ENCODE measurements around the gene PDRG1.

The PDRG1 gene

GRCh38 chr20:31975874-31976273, 24.0 kb upstream of the PDRG1 start:
- no peak overlapping the region for H3K4me3 ChIP-seq (ENCODE audit: insufficient read length, low read depth)
- no peak for DNase-seq (ENCODE audit: low read depth, low spot score)
- H3K36me3 ChIP-seq (ENCODE audit: insufficient read depth, insufficient read length, low read length): no peaks in the 10 kb centered on the region
- peaks cover 5% of the 10 kb centered on the region for H3K4me1 ChIP-seq (ENCODE audit: insufficient read depth, insufficient read length)
- H3K9ac ChIP-seq (ENCODE audit: insufficient read length, low read depth): no peak overlapping the region
- H3K27me3 ChIP-seq (ENCODE audit: insufficient read depth, insufficient read length): peaks cover 4% of the 10 kb centered on the region
- H3K9me3 ChIP-seq (ENCODE audit: insufficient read depth, low read length): no peaks in the 10 kb centered on the region
- TF ChIP-seq ZNF274 (IDR thresholded peaks at IDR 0.05; ENCODE audit: low read depth, low read length) (no peak), YY1 (IDR thresholded peaks at IDR 0.05; ENCODE audit: insufficient read depth, insufficient read length) (no peak), SUZ12 (IDR thresholded peaks at IDR 0.05; ENCODE audit: extremely low read depth, insufficient read depth, insufficient read length) (no peak)

GRCh38 chr20:31974951-31975487, 23.2 kb upstream of the PDRG1 start:
- Histone ChIP-seq H3K27me3 (ENCODE audit: insufficient read depth, insufficient read length) (peaks cover 12% of the 10 kb centered on the region), H3K9me3 (ENCODE audit: insufficient read depth, low read length) (no peaks in the 10 kb centered on the region), H3K9ac (ENCODE audit: insufficient read length, low read depth) (no peak overlapping the region), H3K4me3 (ENCODE audit: insufficient read length, low read depth) (no peak overlapping the region), H3K36me3 (ENCODE audit: insufficient read depth, insufficient read length, low read length) (no peaks in the 10 kb centered on the region), H3K4me1 (ENCODE audit: insufficient read depth, insufficient read length) (peaks cover 5% of the 10 kb centered on the region)
- DNase-seq (ENCODE audit: low read depth, low spot score): peak; percentile 69
- no peak for TF ChIP-seq ZNF274 (IDR thresholded peaks at IDR 0.05; ENCODE audit: low read depth, low read length)
- TF ChIP-seq SUZ12 (IDR thresholded peaks at IDR 0.05; ENCODE audit: extremely low read depth, insufficient read depth, insufficient read length): no peak
- TF ChIP-seq YY1 (IDR thresholded peaks at IDR 0.05; ENCODE audit: insufficient read depth, insufficient read length): no peak

GRCh38 chr20:31974296-31974695, 22.4 kb upstream of the PDRG1 start:
- Histone ChIP-seq H3K27me3 (ENCODE audit: insufficient read depth, insufficient read length) (peaks cover 20% of the 10 kb centered on the region), H3K9me3 (ENCODE audit: insufficient read depth, low read length) (no peaks in the 10 kb centered on the region), H3K9ac (ENCODE audit: insufficient read length, low read depth) (no peak overlapping the region), H3K36me3 (ENCODE audit: insufficient read depth, insufficient read length, low read length) (no peaks in the 10 kb centered on the region), H3K4me3 (ENCODE audit: insufficient read length, low read depth) (no peak overlapping the region), H3K4me1 (ENCODE audit: insufficient read depth, insufficient read length) (peaks cover 5% of the 10 kb centered on the region)
- no peak for TF ChIP-seq ZNF274 (IDR thresholded peaks at IDR 0.05; ENCODE audit: low read depth, low read length)
- no peak for DNase-seq (ENCODE audit: low read depth, low spot score)

- H3K4me3 ChIP-seq (ENCODE audit: insufficient read length, low read depth): no peak overlapping the region
- no peaks in the 10 kb centered on the region for H3K36me3 ChIP-seq (ENCODE audit: insufficient read depth, insufficient read length, low read length)
- no peak for DNase-seq (ENCODE audit: low read depth, low spot score)
- peaks cover 5% of the 10 kb centered on the region for H3K4me1 ChIP-seq (ENCODE audit: insufficient read depth, insufficient read length)
- no peak overlapping the region for H3K9ac ChIP-seq (ENCODE audit: insufficient read length, low read depth)
- peaks cover 31% of the 10 kb centered on the region for H3K27me3 ChIP-seq (ENCODE audit: insufficient read depth, insufficient read length)
- TF ChIP-seq SUZ12 (IDR thresholded peaks at IDR 0.05; ENCODE audit: extremely low read depth, insufficient read depth, insufficient read length): no peak
- no peak for TF ChIP-seq YY1 (IDR thresholded peaks at IDR 0.05; ENCODE audit: insufficient read depth, insufficient read length)
- TF ChIP-seq ZNF274 (IDR thresholded peaks at IDR 0.05; ENCODE audit: low read depth, low read length): no peak
- H3K9me3 ChIP-seq (ENCODE audit: insufficient read depth, low read length): no peaks in the 10 kb centered on the region
These were observed 20.7 kb upstream of the PDRG1 start for GRCh38 chr20:31972471-31973021.

GRCh38 chr20:31969991-31970390, 18.1 kb upstream of the PDRG1 start:
- Histone ChIP-seq H3K4me3 (ENCODE audit: insufficient read length, low read depth) (no peak overlapping the region), H3K9ac (ENCODE audit: insufficient read length, low read depth) (no peak overlapping the region), H3K27me3 (ENCODE audit: insufficient read depth, insufficient read length) (peaks cover 54% of the 10 kb centered on the region), H3K9me3 (ENCODE audit: insufficient read depth, low read length) (no peaks in the 10 kb centered on the region), H3K36me3 (ENCODE audit: insufficient read depth, insufficient read length, low read length) (no peaks in the 10 kb centered on the region), H3K4me1 (ENCODE audit: insufficient read depth, insufficient read length) (peaks cover under 1% of the 10 kb centered on the region)
- no peak for DNase-seq (ENCODE audit: low read depth, low spot score)
- TF ChIP-seq ZNF274 (IDR thresholded peaks at IDR 0.05; ENCODE audit: low read depth, low read length) (no peak), SUZ12 (IDR thresholded peaks at IDR 0.05; ENCODE audit: extremely low read depth, insufficient read depth, insufficient read length) (no peak), YY1 (IDR thresholded peaks at IDR 0.05; ENCODE audit: insufficient read depth, insufficient read length) (no peak)

GRCh38 chr20:31968291-31969126, 16.7 kb upstream of the PDRG1 start:
- no peaks in the 10 kb centered on the region for H3K36me3 ChIP-seq (ENCODE audit: insufficient read depth, insufficient read length, low read length)
- TF ChIP-seq YY1 (IDR thresholded peaks at IDR 0.05; ENCODE audit: insufficient read depth, insufficient read length): no peak
- no peaks in the 10 kb centered on the region for H3K4me1 ChIP-seq (ENCODE audit: insufficient read depth, insufficient read length)
- peaks cover 55% of the 10 kb centered on the region for H3K27me3 ChIP-seq (ENCODE audit: insufficient read depth, insufficient read length)
- H3K9ac ChIP-seq (ENCODE audit: insufficient read length, low read depth): no peak overlapping the region
- DNase-seq (ENCODE audit: low read depth, low spot score): peak; percentile 74
- H3K9me3 ChIP-seq (ENCODE audit: insufficient read depth, low read length): no peaks in the 10 kb centered on the region
- H3K4me3 ChIP-seq (ENCODE audit: insufficient read length, low read depth): peak overlapping the region; percentile 37

GRCh38 chr20:31967830-31968249, 16.0 kb upstream of the PDRG1 start, which contains the start of gene XKR7:
XKR7 (plus strand) TSS chr20:31968151; CDS start chr20:31968176, 25 bp downstream.
- no peak within 1 kb of the TSS for H3K9ac ChIP-seq (ENCODE audit: insufficient read length, low read depth)
- no peak for DNase-seq (ENCODE audit: low read depth, low spot score)
- TF ChIP-seq SUZ12 (IDR thresholded peaks at IDR 0.05; ENCODE audit: extremely low read depth, insufficient read depth, insufficient read length) (no peak), YY1 (IDR thresholded peaks at IDR 0.05; ENCODE audit: insufficient read depth, insufficient read length) (no peak), ZNF274 (IDR thresholded peaks at IDR 0.05; ENCODE audit: low read depth, low read length) (no peak)
- no peaks in the 10 kb centered on the region for H3K9me3 ChIP-seq (ENCODE audit: insufficient read depth, low read length)
- H3K27me3 ChIP-seq (ENCODE audit: insufficient read depth, insufficient read length): peaks cover 55% of the 10 kb centered on the region
- no peaks in the 10 kb centered on the region for H3K36me3 ChIP-seq (ENCODE audit: insufficient read depth, insufficient read length, low read length)
- no peaks in the 10 kb centered on the region for H3K4me1 ChIP-seq (ENCODE audit: insufficient read depth, insufficient read length)
- peak within 1 kb of the TSS; percentile 37 for H3K4me3 ChIP-seq (ENCODE audit: insufficient read length, low read depth)

Data from NT2/D1 (cell line).